Activated CD4-positive, alpha-beta T cell treated with anti-CD3 and anti-CD28 coated beads for 36 hours (primary cell): ENCODE data around the gene PRR20E. TPM values are rescaled to one million over a fixed set of nuclear protein-coding genes. Genes with fewer than 3 reads are reported as not detected.

ENCODE experiments used
- ATAC-seq: fragments of 200-7000 bp; cut with Tn5 transposase; one replicate; pipeline ENCODE4 v1.10.0; 2021; ENCODE audit warnings: mild to moderate bottlenecking, moderate library complexity
- CTCF ChIA-PET: fragments of 350-600 bp; sonication (Branson Sonifier 250); formaldehyde crosslinking; loops from one replicate; lab custom pipeline; 2021; ENCODE audit warnings: antibody characterized with exemption; lab: Charles Lee
- POLR2A ChIA-PET: fragments of 350-600 bp; sonication (Branson Sonifier 250); formaldehyde crosslinking; loops from one replicate; lab custom pipeline; 2021; ENCODE audit warnings: antibody characterized with exemption, inconsistent platforms; lab: Charles Lee
- DNase-seq: peaks from one replicate; pipeline ENCODE4 v3.0.0-alpha.2; 2020
- H3K27ac Mint-ChIP-seq: one replicate; pipeline ENCODE4 v1.8.0; 2021; ENCODE audit warnings: mixed read lengths
- H3K27me3 Mint-ChIP-seq: one replicate; pipeline ENCODE4 v1.8.0; 2021; ENCODE audit warnings: mixed read lengths
- H3K36me3 Mint-ChIP-seq: one replicate; pipeline ENCODE4 v1.8.0; 2021; ENCODE audit warnings: low read depth, mixed read lengths
- H3K4me1 Mint-ChIP-seq: one replicate; pipeline ENCODE4 v1.8.0; 2021; ENCODE audit warnings: mixed read lengths
- H3K4me3 Mint-ChIP-seq: one replicate; pipeline ENCODE4 v1.8.0; 2021; ENCODE audit warnings: mild to moderate bottlenecking, moderate library complexity, mixed read lengths
- H3K9me3 Mint-ChIP-seq: one replicate; pipeline ENCODE4 v1.8.0; 2021; ENCODE audit warnings: low read depth, mixed read lengths
- intact Hi-C, 2 experiments: fragments of 100-400 bp; cut with DNase I in 1 of 2; cut with micrococcal nuclease in 1 of 2; formaldehyde crosslinking; loops; one replicate each; pipeline versions ENCODE4 v1.14.2 to v1.15.1; 2022 to 2024; cut with DNase I, micrococcal nuclease
- total RNA-seq, 2 experiments: library from RNA; stranded (reverse); gene quantifications; one replicate each; pipeline ENCODE4 v1.2.3, GENCODE V29; 2021

Gene PRR20E
- total RNA-seq, 2 experiments from 2014 or later = not detected

GRCh38 chr13:57191667-57192066, 24.7 kb downstream of the PRR20E start:
- Mint-ChIP-seq H3K27ac (no peak overlapping the region), H3K4me1 (no peaks in the 10 kb centered on the region), H3K27me3 (no peaks in the 10 kb centered on the region), H3K4me3 (no peak overlapping the region), H3K36me3 (no peaks in the 10 kb centered on the region), H3K9me3 (no peaks in the 10 kb centered on the region)
- ATAC-seq (no peak), DNase-seq (no peak)
- ChIA-PET CTCF (no interaction called here), POLR2A (no interaction called here)
- intact Hi-C loops = no loop called here

- Mint-ChIP-seq H3K9me3 (no peaks in the 10 kb centered on the region), H3K4me1 (no peaks in the 10 kb centered on the region), H3K36me3 (no peaks in the 10 kb centered on the region), H3K4me3 (no peak overlapping the region), H3K27ac (no peak overlapping the region), H3K27me3 (no peaks in the 10 kb centered on the region)
- ChIA-PET CTCF (no interaction called here), POLR2A (no interaction called here)
- DNase-seq = no peak
- intact Hi-C loops = no loop called here
- ATAC-seq = no peak
Measured at GRCh38 chr13:57212989-57213388, 46.0 kb downstream of the PRR20E start.

Other genes starting within 250 kb of the PRR20E start
- gene PRR20A, start 26.3 kb upstream of the PRR20E start, total RNA-seq = not detected
- not detected for gene PRR20B, start 19.7 kb upstream of the PRR20E start, total RNA-seq
- not detected for gene PRR20C, start 13.1 kb upstream of the PRR20E start, total RNA-seq
- not detected for gene PRR20D, start 6.6 kb upstream of the PRR20E start, total RNA-seq